Measurements from ENCODE around the gene IZUMO1. TPM values are rescaled to one million over a fixed set of nuclear protein-coding genes. Genes with fewer than 3 reads are reported as not detected.

The IZUMO1 gene
- total RNA-seq, 4 donors from 2014 or later, result 1.3 to 2.5 (median 1.3) TPM; not detected in 1

- TF ChIP-seq, protein P1, sequence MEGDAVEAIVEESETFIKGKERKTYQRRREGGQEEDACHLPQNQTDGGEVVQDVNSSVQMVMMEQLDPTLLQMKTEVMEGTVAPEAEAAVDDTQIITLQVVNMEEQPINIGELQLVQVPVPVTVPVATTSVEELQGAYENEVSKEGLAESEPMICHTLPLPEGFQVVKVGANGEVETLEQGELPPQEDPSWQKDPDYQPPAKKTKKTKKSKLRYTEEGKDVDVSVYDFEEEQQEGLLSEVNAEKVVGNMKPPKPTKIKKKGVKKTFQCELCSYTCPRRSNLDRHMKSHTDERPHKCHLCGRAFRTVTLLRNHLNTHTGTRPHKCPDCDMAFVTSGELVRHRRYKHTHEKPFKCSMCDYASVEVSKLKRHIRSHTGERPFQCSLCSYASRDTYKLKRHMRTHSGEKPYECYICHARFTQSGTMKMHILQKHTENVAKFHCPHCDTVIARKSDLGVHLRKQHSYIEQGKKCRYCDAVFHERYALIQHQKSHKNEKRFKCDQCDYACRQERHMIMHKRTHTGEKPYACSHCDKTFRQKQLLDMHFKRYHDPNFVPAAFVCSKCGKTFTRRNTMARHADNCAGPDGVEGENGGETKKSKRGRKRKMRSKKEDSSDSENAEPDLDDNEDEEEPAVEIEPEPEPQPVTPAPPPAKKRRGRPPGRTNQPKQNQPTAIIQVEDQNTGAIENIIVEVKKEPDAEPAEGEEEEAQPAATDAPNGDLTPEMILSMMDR (IDR thresholded peaks at IDR 0.05), result no peak
- DNase-seq (ENCODE audit: low spot score) (no peak), ATAC-seq (ENCODE audit: low FRiP score) (no peak)
Measured at GRCh38 chr19:48735031-48735615, 11.6 kb downstream of the IZUMO1 start.

DNA sequence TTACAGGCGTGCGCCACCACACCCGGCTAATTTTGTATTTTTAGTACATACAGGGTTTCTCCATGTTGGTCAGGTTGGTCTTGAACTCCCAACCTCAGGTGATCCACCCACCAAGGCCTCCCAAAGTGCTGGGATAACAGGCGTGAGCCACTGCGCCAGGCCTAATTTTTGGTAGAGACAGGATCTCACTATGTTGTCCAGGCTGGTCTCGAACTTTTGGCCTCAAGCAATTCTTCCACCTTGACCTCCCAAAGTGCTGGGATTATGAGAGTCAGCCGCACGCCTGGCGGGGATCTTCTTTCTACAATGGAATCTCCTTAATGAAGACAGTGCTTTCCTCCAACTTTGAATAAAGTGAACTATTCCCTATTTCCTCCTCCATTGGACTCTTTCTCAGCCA, 12.1 kb downstream of the IZUMO1 start:
- ATAC-seq (ENCODE audit: low FRiP score) (no peak), DNase-seq (ENCODE audit: low spot score) (no peak)
- TF ChIP-seq, protein P1 (IDR thresholded peaks at IDR 0.05), result no peak

DNA sequence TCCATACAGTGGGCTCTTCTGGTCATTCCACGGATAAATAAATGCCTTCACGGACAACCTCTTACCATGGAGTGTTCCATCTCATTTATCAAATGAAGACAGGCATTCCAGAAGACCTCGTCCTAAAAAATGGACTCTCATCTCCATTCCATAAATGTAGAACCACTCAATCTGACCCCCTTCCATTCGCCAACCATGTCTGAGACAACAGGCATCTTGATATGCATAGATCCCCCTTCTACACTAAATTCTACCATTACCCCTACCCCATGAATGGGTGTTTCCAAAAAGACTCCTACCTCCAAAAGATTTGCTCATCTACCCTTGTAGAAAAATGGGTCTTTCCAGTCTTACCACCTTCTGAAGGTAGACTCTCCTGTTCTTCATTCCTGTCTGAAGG, 15.3 kb downstream of the IZUMO1 start:
- DNase-seq (ENCODE audit: low spot score) (no peak), ATAC-seq (ENCODE audit: low FRiP score) (no peak)
- TF ChIP-seq, protein P1 (IDR thresholded peaks at IDR 0.05), result no peak

DNA sequence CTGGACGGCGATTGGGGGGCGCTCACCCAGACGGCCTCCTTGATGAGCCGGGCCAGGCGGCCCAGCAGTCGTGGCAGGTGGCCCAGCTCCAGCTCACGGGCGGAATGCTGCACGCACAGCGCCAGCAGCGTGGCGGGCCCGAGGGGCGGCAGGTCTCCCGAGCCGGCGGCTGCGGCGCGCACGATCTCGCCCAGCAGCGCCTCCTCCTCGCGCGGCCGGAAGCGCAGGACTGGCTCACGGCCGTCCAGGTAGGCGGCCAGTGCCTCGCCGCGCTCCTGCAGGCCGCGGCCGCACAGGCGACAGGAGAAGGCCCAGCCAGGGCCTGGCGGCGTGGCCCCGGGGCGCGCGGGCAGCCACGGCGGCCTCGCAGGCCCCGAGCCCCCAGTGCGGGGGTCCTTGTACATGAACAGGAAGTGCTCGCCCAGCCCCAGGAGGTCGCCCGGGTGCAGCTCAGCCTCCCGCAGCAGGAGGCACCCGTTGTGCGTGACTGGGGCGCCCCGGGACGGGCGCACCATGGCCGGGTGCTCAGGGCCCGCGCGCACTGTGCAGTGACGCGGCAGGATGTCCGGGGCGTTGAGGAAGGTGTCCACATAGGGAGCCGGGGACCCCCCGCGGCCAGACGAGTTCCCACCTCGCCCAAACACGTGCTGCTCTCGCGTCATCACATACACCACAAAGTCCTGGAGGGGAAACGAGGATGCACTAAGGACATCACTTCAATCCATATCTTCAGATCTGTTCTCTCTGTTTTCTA, 17.6 kb downstream of the IZUMO1 start:
- DNase-seq (ENCODE audit: low spot score) (no peak), ATAC-seq (ENCODE audit: low FRiP score) (peak; percentile 27)
- TF ChIP-seq, protein P1 (IDR thresholded peaks at IDR 0.05), result no peak

GRCh38 chr19:48726556-48726955, 20.2 kb downstream of the IZUMO1 start:
- TF ChIP-seq, protein P1 (IDR thresholded peaks at IDR 0.05), result no peak
- ATAC-seq (ENCODE audit: low FRiP score), result no peak
- DNase-seq (ENCODE audit: low spot score), result no peak

GRCh38 chr19:48724796-48725753, 21.6 kb downstream of the IZUMO1 start:
- no peak for DNase-seq (ENCODE audit: low spot score)
- TF ChIP-seq, protein P1 (IDR thresholded peaks at IDR 0.05), result no peak
- no peak for ATAC-seq (ENCODE audit: low FRiP score)

Data from omental fat pad (tissue), 4 donors.